H1 (cell line): ENCODE data around the gene DCDC2B. TPM values are rescaled to one million over a fixed set of nuclear protein-coding genes. Genes with fewer than 3 reads are reported as not detected.

Experiments
- ASH2L ChIP-seq: fragments of 200-600, 300-600 bp; sonication (generic); IDR thresholded peaks from one replicate; pipeline ENCODE4 v1.7.1; 2017; ENCODE audit warnings: low read length
- CREB1 ChIP-seq: IDR thresholded peaks from 2 replicates; pipeline ENCODE4 v1.6.1; 2012; ENCODE audit warnings: inconsistent platforms
- SP2 ChIP-seq: IDR thresholded peaks from 2 replicates; pipeline ENCODE4 v1.6.1; 2012; ENCODE audit warnings: mild to moderate bottlenecking, low read length, inconsistent platforms
- YY1 ChIP-seq: IDR thresholded peaks from 2 replicates; pipeline ENCODE4 v1.6.1; 2011; ENCODE audit warnings: low read depth, mild to moderate bottlenecking, low read length
- polyA plus RNA-seq, 7 experiments: library from polyadenylated mRNA; depleted of rRNA in 3 of 7; stranded (reverse) in 5 of 7; unstranded in 2 of 7; fragments of >200 nt in 5 of 7; fragments of 200-250 nt in 2 of 7; gene quantifications; 1 replicate in 5 of 7; 2 replicates in 1 of 7; 4 replicates in 1 of 7; pipeline versions ENCODE4 v1.2.1 to v1.2.3, GENCODE V29; 2011 to 2013; ENCODE audit warnings: missing spikeins in 2 of 7, mixed read lengths in 2 of 7
- total RNA-seq: library from RNA; stranded (reverse); fragmentation: NEBNext Ultra II Directional; extraction: Animal tissue kit (Norgen Biotek cat#: 25700); gene quantifications from 2 replicates; pipeline ENCODE4 v1.2.1, GENCODE V29; 2021

The DCDC2B gene
- total and polyA plus RNA-seq, 2 of the 8 experiments (the other 6 are each of a cell fraction or from before 2014, with no cell fraction given) = not detected

GRCh38 chr1:32204943-32205361 lies 3.9 kb upstream of the DCDC2B start (continued):
- TF ChIP-seq SP2 (no peak), YY1 (no peak), ASH2L (no peak), CREB1 (no peak)
